Measurements from ENCODE around the gene CD3G.
"Not testable (repeated sequence)": the region's sequence is repeated elsewhere in the genome, so short reads cannot be mapped to it uniquely, and the experiment has no call there.

CD3G gene

DNA sequence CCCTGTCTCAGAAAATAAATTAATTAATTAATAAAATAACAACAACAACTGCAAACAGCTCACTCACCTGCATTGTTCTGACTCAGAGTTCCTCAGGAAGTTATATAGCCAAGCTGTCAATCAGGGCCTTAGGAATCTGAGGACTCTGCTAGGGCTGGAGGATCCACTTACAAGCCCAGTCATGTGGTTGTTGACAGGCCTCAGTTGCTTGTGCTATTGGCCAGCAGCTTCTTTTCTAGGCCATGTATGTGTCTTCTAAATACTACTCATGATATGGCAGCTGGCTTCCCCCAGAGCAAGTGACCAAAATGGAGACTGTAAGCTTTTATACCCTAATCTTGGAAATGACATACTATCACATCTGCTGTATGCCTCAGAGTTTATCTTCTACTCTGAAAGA, 36.4 kb downstream of the CD3G start:
- no peak for DNase-seq (ENCODE audit: low read depth)

DNA sequence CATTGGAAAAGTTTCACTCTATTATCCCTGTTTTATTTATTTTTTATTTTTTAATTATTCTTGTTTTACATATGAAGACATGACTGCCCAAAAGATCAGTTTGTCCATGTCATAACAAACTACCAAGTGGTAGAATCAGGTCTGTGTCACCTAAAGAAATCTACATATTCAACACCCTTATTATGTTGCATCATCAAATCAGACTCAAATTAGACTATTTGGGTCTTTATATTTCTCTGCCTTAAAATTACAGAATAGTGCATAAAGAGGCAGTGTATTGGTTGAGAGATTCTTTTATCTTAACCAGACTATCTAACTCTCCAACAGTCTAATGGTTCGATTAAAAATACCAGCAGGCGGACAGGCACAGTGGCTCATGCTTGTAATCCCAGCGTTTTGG, 38.8 kb downstream of the CD3G start:
- no peak for DNase-seq (ENCODE audit: low read depth)

DNA sequence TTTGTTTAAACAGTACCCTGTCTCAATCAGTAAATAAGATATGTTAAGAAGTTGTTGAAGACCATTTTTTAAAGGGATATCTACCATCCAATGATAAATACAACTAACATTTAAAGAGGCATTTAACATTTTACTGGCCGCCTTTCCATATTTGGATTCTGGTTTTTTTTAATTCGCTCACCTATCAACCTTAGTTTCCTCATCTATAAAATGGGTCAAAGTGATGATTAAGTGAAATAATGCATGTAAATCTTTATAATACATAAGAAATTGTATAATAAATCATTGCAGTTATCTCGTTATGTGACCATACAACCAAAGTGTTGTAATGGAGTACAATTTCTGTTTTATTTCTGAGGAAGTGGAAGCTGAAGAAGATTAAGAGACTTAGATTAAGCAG, 39.5 kb downstream of the CD3G start:
- no peak for DNase-seq (ENCODE audit: low read depth)

DNA sequence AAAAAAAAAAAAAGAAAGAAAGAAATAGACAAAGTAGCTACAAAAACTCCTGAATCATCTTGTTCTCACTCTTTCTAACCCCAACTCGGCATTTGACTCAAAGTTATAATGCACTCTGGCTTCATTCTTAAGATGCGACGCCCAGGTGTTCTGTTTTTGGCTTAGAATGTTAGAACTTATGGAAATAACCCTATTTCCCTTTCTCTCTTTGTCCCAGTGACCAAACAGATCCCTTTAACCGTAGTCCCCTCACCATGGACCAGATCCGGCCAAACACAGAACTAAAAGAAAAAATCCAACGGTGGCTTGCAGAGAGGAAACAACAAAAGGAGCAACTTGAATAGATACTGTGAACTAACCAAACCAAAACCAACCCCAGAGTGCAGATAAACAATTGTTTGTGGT, 52.0 kb downstream of the CD3G start:
- DNase-seq (ENCODE audit: low read depth): no peak

DNA sequence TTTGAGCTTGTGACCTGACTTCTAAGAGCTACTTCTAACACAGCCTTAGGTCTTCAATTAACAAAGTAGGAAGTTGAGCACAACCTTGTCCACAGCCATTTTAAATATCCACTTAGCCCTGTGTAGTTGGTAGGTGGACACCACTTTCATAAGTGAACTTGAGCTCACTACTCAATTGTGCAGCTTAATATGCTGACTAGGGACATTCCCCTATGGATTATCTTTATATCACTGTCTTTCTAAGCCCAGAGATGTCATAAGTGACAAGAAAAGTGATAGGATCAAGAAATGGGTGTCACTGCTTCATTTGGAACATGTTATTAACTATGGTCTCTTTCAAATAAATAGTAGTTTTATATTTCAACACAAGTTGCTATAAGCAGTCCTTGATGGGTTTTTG, 53.3 kb downstream of the CD3G start:
- DNase-seq (ENCODE audit: low read depth): no peak

DNA sequence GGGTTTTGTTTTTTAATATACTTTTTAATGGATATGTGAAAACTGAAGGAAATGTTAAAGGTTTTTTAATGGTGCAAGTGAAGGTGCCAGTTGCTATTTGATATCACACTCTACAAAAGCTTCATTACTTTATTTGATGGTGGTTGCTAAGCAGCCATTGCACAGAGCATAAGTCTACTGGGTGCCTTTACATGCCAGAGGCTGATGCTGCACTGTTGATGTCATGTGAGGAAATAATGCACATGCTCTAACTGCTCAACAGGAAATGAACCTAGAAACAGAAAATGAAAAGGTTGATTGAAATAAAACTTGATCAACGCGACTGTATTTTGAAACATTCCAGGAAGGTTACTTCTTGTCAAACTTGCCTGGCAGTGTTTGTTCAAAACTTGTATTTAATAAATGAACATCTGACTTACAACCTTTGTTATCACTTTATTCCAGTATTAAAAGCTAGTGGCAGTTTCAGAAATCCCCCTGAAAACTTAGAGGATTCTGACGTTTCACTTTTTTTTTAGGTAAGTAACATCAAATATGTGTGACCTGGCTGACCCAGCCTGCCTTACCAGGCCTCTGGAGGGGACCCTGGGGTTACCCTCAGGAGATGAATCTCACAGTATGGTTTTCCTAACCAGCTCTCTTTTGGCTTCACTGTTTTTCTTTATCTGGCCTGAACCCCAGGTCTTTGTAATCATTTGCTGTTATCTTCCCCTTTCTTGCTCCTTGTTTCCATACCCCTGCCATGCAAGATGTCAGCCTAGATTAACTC, 54.8 kb downstream of the CD3G start:
- no peak for DNase-seq (ENCODE audit: low read depth)

DNA sequence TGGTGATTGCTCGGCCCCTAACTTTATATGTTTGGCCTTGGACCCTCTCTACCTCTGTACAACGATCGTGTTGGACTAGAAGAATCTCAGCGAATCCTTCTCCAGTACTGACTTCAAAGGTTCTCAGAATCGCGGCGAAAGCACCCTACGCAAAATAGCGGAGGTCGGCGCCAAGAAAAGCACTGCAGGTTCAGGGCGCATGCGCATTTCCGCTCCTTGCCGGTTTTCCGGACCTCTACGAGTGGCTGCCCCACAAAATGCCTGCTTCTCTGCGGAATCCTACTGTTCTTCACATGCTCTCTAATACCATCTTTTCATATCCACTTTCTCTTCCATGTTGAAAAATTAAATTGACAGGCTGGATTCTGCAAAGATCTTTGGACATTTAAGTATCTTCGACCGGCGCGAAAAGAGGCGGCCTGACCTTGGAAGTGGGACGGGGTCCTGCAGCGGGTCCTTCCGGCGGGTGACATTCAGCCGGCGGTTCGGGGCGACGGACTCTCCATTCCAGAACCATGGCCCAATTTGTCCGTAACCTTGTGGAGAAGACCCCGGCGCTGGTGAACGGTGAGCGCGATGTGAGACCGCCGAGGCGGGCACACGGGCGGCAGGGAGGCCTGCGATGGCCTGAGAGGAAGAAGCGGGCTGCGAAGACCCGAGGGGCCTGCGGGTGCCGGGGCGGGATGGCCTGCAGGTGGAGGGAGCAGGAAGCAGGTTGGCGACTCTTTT, 57.2 kb downstream of the CD3G start, which contains the start of gene ATP5MG:
Gene ATP5MG (plus strand): TSS at position 456 of the 729 bp plus-strand sequence. CDS start 60 bp downstream, at position 516.
- peak; percentile 64 for DNase-seq (ENCODE audit: low read depth)

DNA sequence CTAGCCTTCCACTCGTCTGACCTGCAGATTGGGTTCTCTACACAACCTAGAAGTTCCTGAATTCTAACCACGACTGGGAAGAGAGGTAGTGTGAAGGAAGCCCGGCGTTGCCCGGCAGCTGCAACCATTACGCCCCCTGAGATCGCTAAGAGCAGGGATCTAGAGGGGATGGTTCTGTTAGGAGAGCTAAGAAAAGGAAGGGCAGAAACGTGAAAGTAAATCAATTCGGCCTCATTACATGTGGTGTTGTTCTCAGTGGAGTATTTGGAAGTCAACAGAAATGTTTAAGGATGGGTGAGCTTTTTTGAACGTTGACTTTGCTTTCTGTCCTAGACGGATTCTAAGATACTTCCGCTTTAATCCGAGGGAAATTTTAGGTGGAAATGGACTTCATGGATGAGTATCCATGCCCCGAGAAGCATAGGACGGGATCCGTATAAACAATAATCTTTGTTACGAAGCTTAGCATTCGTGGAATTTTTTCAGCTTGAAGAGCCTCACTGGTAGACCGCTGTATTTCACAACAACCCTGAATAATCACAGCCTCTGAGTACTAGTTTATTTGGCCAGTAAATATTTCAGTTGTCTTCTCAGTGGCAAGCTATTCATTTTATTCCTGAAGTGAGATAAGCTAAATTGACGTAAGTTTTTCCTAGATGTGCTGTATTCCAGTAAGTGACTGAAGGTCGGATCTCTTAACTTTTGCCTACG, 57.9 kb downstream of the CD3G start:
- peak; percentile 2 for DNase-seq (ENCODE audit: low read depth)

DNA sequence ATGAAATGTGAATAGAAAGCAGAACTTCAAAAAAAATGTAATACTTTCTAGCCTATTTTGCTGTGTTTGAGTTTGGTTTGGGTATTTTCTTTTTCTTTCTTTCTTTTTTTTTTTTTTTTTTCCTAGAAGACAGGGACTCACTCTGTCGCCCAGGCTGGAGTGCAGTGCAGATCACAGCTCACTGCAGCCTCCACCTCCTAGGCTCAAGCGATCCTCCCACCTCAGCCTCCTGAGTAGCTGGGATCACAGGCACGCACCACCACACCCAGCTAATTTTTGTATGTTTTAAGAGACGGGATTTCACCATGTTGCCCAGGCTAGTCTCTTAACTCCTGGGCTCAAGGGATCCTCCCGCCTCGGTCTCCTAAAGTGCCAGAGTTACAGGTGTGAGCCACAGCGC, 58.5 kb downstream of the CD3G start:
- not testable (repeated sequence) for DNase-seq (ENCODE audit: low read depth)
